ENCODE results near the gene SLC6A15.

SLC6A15 gene

GRCh38 chr12:84912198-84913128 lies at the start of gene SLC6A15:
TSS of gene SLC6A15 (minus strand) at chr12:84912799. CDS start at chr12:84892120, 20,679 bp downstream.
- peak within 1 kb of the TSS; percentile 97 for H3K4me3 ChIP-seq (ENCODE audit: low read depth, low read length)
- peak; percentile 80 for DNase-seq (ENCODE audit: low read depth)

- no peak for DNase-seq (ENCODE audit: low read depth)
- no peak overlapping the region for H3K4me3 ChIP-seq (ENCODE audit: low read depth, low read length)
These were observed 48.3 kb upstream of the SLC6A15 start for GRCh38 chr12:84960918-84961317.

GRCh38 chr12:84955298-84955697 lies 42.7 kb upstream of the SLC6A15 start:
- no peak overlapping the region for H3K4me3 ChIP-seq (ENCODE audit: low read depth, low read length)
- DNase-seq (ENCODE audit: low read depth): no peak

- DNase-seq (ENCODE audit: low read depth): no peak
These were observed 41.8 kb upstream of the SLC6A15 start for GRCh38 chr12:84954415-84954814.

GRCh38 chr12:84950971-84951546 lies 38.5 kb upstream of the SLC6A15 start:
- no peak for DNase-seq (ENCODE audit: low read depth)
- no peak overlapping the region for H3K4me3 ChIP-seq (ENCODE audit: low read depth, low read length)

More at GRCh38 chr12:84954415-84954814, 41.8 kb upstream of the SLC6A15 start:
- H3K4me3 ChIP-seq (ENCODE audit: low read depth, low read length): no peak overlapping the region

- no peak overlapping the region for H3K4me3 ChIP-seq (ENCODE audit: low read depth, low read length)
- DNase-seq (ENCODE audit: low read depth): no peak
These were observed 34.2 kb upstream of the SLC6A15 start for GRCh38 chr12:84946753-84947152.

- DNase-seq (ENCODE audit: low read depth): no peak
- no peak overlapping the region for H3K4me3 ChIP-seq (ENCODE audit: low read depth, low read length)
These were observed 24.8 kb upstream of the SLC6A15 start for GRCh38 chr12:84937415-84937814.

GRCh38 chr12:84929501-84929900 lies 16.9 kb upstream of the SLC6A15 start:
- H3K4me3 ChIP-seq (ENCODE audit: low read depth, low read length): no peak overlapping the region
- no peak for DNase-seq (ENCODE audit: low read depth)

- DNase-seq (ENCODE audit: low read depth): peak; percentile 69
- no peak overlapping the region for H3K4me3 ChIP-seq (ENCODE audit: low read depth, low read length)
These were observed 12.4 kb upstream of the SLC6A15 start for GRCh38 chr12:84924981-84925380.

- no peak overlapping the region for H3K4me3 ChIP-seq (ENCODE audit: low read depth, low read length)
- no peak for DNase-seq (ENCODE audit: low read depth)
These were observed 10.1 kb upstream of the SLC6A15 start for GRCh38 chr12:84922693-84923092.

- no peak overlapping the region for H3K4me3 ChIP-seq (ENCODE audit: low read depth, low read length)
- DNase-seq (ENCODE audit: low read depth): no peak
These were observed 7.7 kb upstream of the SLC6A15 start for GRCh38 chr12:84920331-84920730.

- no peak for DNase-seq (ENCODE audit: low read depth)
- H3K4me3 ChIP-seq (ENCODE audit: low read depth, low read length): no peak overlapping the region
These were observed 6.7 kb upstream of the SLC6A15 start for GRCh38 chr12:84919271-84919670.

GRCh38 chr12:84913129-84913515 lies 523 bp upstream of the SLC6A15 start:
- no peak for DNase-seq (ENCODE audit: low read depth)

GRCh38 chr12:84911271-84912197 lies 1.1 kb downstream of the SLC6A15 start:
- H3K4me3 ChIP-seq (ENCODE audit: low read depth, low read length): peak overlapping the region; percentile 97
- DNase-seq (ENCODE audit: low read depth): no peak

More at GRCh38 chr12:84913129-84913515, 523 bp upstream of the SLC6A15 start:
- H3K4me3 ChIP-seq (ENCODE audit: low read depth, low read length): peak overlapping the region; percentile 97

- DNase-seq (ENCODE audit: low read depth): no peak
- H3K4me3 ChIP-seq (ENCODE audit: low read depth, low read length): peak overlapping the region; percentile 97
These were observed 1.9 kb downstream of the SLC6A15 start for GRCh38 chr12:84910549-84911241.

GRCh38 chr12:84904051-84904450 lies 8.5 kb downstream of the SLC6A15 start:
- H3K4me3 ChIP-seq (ENCODE audit: low read depth, low read length): no peak overlapping the region
- DNase-seq (ENCODE audit: low read depth): no peak

- no peak overlapping the region for H3K4me3 ChIP-seq (ENCODE audit: low read depth, low read length)
- no peak for DNase-seq (ENCODE audit: low read depth)
These were observed 21.3 kb downstream of the SLC6A15 start for GRCh38 chr12:84891106-84891838.

- no peak for DNase-seq (ENCODE audit: low read depth)
- H3K4me3 ChIP-seq (ENCODE audit: low read depth, low read length): no peak overlapping the region
These were observed 22.8 kb downstream of the SLC6A15 start for GRCh38 chr12:84889818-84890217.
